ENCODE measurements around the gene DMRT2.

The DMRT2 gene

GRCh38 chr9:1098551-1098950 is 48.4 kb downstream of the DMRT2 start:
- DNase-seq, result no peak

DNA sequence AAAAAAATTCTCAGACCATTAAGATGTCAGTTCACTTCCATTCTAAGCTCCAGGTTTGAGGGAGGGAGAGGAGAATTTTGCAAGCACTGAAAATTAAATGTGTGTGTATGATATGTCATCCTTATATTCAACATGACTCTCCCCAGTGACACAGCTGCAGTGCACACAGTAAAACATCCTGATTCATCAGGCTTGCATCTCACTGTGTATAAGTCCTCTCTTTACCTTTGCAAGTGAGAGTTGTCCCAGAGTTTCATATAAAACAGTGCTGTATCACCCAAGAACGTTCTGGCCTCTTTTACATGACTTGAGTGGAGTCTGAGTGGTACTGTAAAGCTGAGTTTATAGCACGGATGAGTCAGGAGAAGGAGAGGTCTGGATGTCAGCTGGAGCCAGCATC is 50.0 kb downstream of the DMRT2 start:
- DNase-seq, result no peak

DNA sequence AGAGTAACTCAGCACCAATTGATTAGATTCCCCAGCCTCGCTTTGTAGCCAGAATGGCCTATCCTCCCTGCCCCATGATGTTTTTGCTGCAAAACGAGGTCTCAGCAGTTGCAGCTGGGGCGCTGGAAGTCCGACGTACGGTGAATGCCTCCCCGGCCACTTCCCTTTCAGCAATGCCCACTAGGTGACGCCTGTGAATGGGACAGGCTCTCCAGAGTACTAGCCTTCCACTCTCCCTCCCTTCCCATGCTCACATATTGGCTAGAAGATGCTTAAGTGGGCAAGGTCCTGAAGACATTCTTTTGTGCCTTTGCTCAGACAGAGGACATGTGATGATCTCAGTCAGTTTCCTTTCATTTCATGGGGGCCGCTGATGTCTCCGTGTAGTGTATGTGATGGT is 50.8 kb downstream of the DMRT2 start:
- DNase-seq, result no peak

DNA sequence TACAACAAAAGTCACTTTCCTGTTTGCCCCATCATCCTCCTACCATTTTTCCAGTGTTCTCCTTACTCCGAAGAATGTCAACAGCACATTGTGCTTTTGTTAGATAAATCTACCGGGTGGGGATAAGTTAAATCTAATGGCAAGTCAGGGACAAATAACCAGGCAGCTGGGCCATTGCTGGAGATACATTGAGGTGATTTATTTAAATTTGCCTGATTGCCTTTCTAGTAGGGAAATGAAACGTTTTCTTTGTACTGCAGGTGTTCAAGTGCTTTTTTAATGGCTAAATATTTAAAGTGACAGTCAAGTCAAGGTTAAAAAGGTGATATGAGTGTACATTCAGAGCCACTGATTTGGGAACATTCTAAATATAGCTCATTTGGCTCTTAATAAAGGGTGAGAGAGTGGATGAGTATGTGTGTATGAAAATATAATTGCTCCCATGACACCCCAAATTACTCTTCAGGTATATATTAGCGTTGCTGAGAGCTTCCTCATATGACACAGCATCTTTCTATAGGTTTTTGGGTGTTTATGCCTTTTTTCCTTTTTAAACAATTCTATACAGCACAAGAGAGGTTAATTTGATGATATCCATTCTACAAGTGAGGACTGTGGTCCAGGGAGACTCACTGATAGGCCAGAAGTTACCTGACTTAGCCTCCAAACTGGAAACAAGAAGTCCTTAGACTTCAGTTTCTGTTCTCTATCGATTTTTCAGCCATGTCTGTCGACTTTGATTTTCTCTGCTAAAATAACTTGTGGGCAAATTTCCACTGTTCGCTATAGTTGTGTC is 51.9 kb downstream of the DMRT2 start:
- no peak for DNase-seq

GRCh38 chr9:1102642-1102970 is 52.4 kb downstream of the DMRT2 start:
- DNase-seq, result no peak
